ENCODE data around the gene ADIPOQ.
"Not testable (repeated sequence)": the region's sequence is repeated elsewhere in the genome, so short reads cannot be mapped to it uniquely, and the experiment has no call there.

ADIPOQ gene

GRCh38 chr3:186890911-186891310 lies 48.4 kb downstream of the ADIPOQ start:
- no peak overlapping the region for H2AFZ ChIP-seq (ENCODE audit: low read length)
- no peak overlapping the region for H3K4me3 ChIP-seq (ENCODE audit: low read depth, low read length, poor library complexity, severe bottlenecking)
- H3K9ac ChIP-seq (ENCODE audit: low read length), result no peak overlapping the region
- H3K79me2 ChIP-seq (ENCODE audit: insufficient read depth, low read length), result no peaks in the 10 kb centered on the region
- TF ChIP-seq EZH2 (IDR thresholded peaks at IDR 0.05; ENCODE audit: borderline replicate concordance, low read length) (no peak), CTCF (IDR thresholded peaks at IDR 0.05; ENCODE audit: low read length) (no peak)
- H3K4me2 ChIP-seq (ENCODE audit: low read length), result no peak overlapping the region
- no peaks in the 10 kb centered on the region for H3K9me2 ChIP-seq (ENCODE audit: low read depth, low read length)
- no peaks in the 10 kb centered on the region for H4K20me1 ChIP-seq (ENCODE audit: insufficient read depth, low read length)
- no peaks in the 10 kb centered on the region for H3F3A ChIP-seq (ENCODE audit: insufficient read depth, low read length)
- no peak overlapping the region for H3K27ac ChIP-seq (ENCODE audit: low read depth, low read length, poor library complexity, severe bottlenecking)
- H3K4me1 ChIP-seq (ENCODE audit: insufficient read depth, low read length, severe bottlenecking), result no peaks in the 10 kb centered on the region
- peaks cover 10% of the 10 kb centered on the region; the same call in 1 of the 2 replicates for H3K27me3 ChIP-seq (ENCODE audit: insufficient read depth, low read length)
- no peaks in the 10 kb centered on the region; the same call in 1 of the 2 replicates for H3K36me3 ChIP-seq (ENCODE audit: insufficient read depth, low read length)
- H3K9me3 ChIP-seq (ENCODE audit: low read length), result no peaks in the 10 kb centered on the region

GRCh38 chr3:186893071-186893470 lies 50.6 kb downstream of the ADIPOQ start:
- not testable (repeated sequence) for H2AFZ ChIP-seq (ENCODE audit: low read length); H3K9me3 ChIP-seq (ENCODE audit: low read length); H4K20me1 ChIP-seq (ENCODE audit: insufficient read depth, low read length); H3K36me3 ChIP-seq (ENCODE audit: insufficient read depth, low read length); H3K4me1 ChIP-seq (ENCODE audit: insufficient read depth, low read length, severe bottlenecking); H3K79me2 ChIP-seq (ENCODE audit: insufficient read depth, low read length); H3K9ac ChIP-seq (ENCODE audit: low read length); H3K9me2 ChIP-seq (ENCODE audit: low read depth, low read length); H3K4me2 ChIP-seq (ENCODE audit: low read length); H3K4me3 ChIP-seq (ENCODE audit: low read depth, low read length, poor library complexity, severe bottlenecking); H3F3A ChIP-seq (ENCODE audit: insufficient read depth, low read length); H3K27ac ChIP-seq (ENCODE audit: low read depth, low read length, poor library complexity, severe bottlenecking); H3K27me3 ChIP-seq (ENCODE audit: insufficient read depth, low read length)

GRCh38 chr3:186895406-186895805 lies 52.9 kb downstream of the ADIPOQ start:
- TF ChIP-seq CTCF (IDR thresholded peaks at IDR 0.05; ENCODE audit: low read length) (no peak), EZH2 (IDR thresholded peaks at IDR 0.05; ENCODE audit: borderline replicate concordance, low read length) (no peak)
- no peaks in the 10 kb centered on the region for H3F3A ChIP-seq (ENCODE audit: insufficient read depth, low read length)
- no peak overlapping the region for H3K4me3 ChIP-seq (ENCODE audit: low read depth, low read length, poor library complexity, severe bottlenecking)

GRCh38 chr3:186896006-186896405 lies 53.5 kb downstream of the ADIPOQ start:
- Histone ChIP-seq H3K36me3 (ENCODE audit: insufficient read depth, low read length) (no peaks in the 10 kb centered on the region; the same call in 1 of the 2 replicates), H2AFZ (ENCODE audit: low read length) (no peak overlapping the region), H3K9ac (ENCODE audit: low read length) (no peak overlapping the region), H3K9me3 (ENCODE audit: low read length) (no peaks in the 10 kb centered on the region), H4K20me1 (ENCODE audit: insufficient read depth, low read length) (no peaks in the 10 kb centered on the region), H3K9me2 (ENCODE audit: low read depth, low read length) (no peaks in the 10 kb centered on the region), H3K27ac (ENCODE audit: low read depth, low read length, poor library complexity, severe bottlenecking) (no peak overlapping the region), H3K4me3 (ENCODE audit: low read depth, low read length, poor library complexity, severe bottlenecking) (no peak overlapping the region), H3K79me2 (ENCODE audit: insufficient read depth, low read length) (no peaks in the 10 kb centered on the region), H3K4me2 (ENCODE audit: low read length) (no peak overlapping the region), H3K27me3 (ENCODE audit: insufficient read depth, low read length) (no peaks in the 10 kb centered on the region), H3F3A (ENCODE audit: insufficient read depth, low read length) (no peaks in the 10 kb centered on the region), H3K4me1 (ENCODE audit: insufficient read depth, low read length, severe bottlenecking) (no peaks in the 10 kb centered on the region)
- no peak for TF ChIP-seq CTCF (IDR thresholded peaks at IDR 0.05; ENCODE audit: low read length)
- TF ChIP-seq EZH2 (IDR thresholded peaks at IDR 0.05; ENCODE audit: borderline replicate concordance, low read length), result no peak

More at GRCh38 chr3:186895406-186895805, 52.9 kb downstream of the ADIPOQ start:
- H2AFZ ChIP-seq (ENCODE audit: low read length), result no peak overlapping the region
- H3K36me3 ChIP-seq (ENCODE audit: insufficient read depth, low read length), result no peaks in the 10 kb centered on the region; the same call in 1 of the 2 replicates
- no peaks in the 10 kb centered on the region for H3K79me2 ChIP-seq (ENCODE audit: insufficient read depth, low read length)
- H3K4me2 ChIP-seq (ENCODE audit: low read length), result no peak overlapping the region
- H3K4me1 ChIP-seq (ENCODE audit: insufficient read depth, low read length, severe bottlenecking), result no peaks in the 10 kb centered on the region
- H3K9me3 ChIP-seq (ENCODE audit: low read length), result no peaks in the 10 kb centered on the region
- H3K27me3 ChIP-seq (ENCODE audit: insufficient read depth, low read length), result no peaks in the 10 kb centered on the region
- H3K9ac ChIP-seq (ENCODE audit: low read length), result no peak overlapping the region
- no peak overlapping the region for H3K27ac ChIP-seq (ENCODE audit: low read depth, low read length, poor library complexity, severe bottlenecking)
- no peaks in the 10 kb centered on the region for H4K20me1 ChIP-seq (ENCODE audit: insufficient read depth, low read length)
- H3K9me2 ChIP-seq (ENCODE audit: low read depth, low read length), result no peaks in the 10 kb centered on the region

Measured in OCI-LY1 (cell line).